ENCODE measurements around the gene IFNAR1. TPM values are rescaled to one million over a fixed set of nuclear protein-coding genes. Genes with fewer than 3 reads are reported as not detected.
"Not testable (repeated sequence)": the region's sequence is repeated elsewhere in the genome, so short reads cannot be mapped to it uniquely, and the experiment has no call there.

The IFNAR1 gene
- polyA plus RNA-seq, 3 donors, result 16.8 to 95.3 (median 56.2) TPM

DNA sequence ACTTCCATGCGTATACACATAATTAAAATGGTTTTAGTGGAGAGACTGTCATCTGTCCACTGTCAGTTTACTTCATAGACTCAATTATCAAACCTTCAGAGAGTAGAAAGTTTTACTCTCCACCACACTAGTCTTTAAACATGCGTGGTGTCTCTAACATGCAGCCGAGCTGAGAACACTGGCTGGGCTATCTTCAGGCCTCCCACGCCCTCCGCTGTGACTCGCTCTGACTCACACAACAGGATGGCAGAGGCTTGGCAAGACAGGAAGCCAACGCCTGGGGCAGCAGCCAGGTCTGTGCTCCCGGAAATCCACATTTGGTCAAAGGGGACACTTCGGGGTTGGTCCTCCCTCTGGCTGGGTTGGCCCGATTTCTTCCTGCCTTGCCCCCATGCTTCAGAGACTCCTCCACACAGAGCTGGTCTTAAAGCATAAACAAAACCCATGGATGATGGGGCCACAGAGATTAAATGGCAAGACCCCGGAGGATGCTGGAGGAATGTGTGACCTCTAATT, 55.8 kb downstream of the IFNAR1 start:
- TF ChIP-seq, protein P1, sequence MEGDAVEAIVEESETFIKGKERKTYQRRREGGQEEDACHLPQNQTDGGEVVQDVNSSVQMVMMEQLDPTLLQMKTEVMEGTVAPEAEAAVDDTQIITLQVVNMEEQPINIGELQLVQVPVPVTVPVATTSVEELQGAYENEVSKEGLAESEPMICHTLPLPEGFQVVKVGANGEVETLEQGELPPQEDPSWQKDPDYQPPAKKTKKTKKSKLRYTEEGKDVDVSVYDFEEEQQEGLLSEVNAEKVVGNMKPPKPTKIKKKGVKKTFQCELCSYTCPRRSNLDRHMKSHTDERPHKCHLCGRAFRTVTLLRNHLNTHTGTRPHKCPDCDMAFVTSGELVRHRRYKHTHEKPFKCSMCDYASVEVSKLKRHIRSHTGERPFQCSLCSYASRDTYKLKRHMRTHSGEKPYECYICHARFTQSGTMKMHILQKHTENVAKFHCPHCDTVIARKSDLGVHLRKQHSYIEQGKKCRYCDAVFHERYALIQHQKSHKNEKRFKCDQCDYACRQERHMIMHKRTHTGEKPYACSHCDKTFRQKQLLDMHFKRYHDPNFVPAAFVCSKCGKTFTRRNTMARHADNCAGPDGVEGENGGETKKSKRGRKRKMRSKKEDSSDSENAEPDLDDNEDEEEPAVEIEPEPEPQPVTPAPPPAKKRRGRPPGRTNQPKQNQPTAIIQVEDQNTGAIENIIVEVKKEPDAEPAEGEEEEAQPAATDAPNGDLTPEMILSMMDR (IDR thresholded peaks at IDR 0.05), result no peak
- under 1% methylated on average over 9 of the region's 11 CpGs for WGBS (ENCODE audit: insufficient coverage)
- Histone ChIP-seq H4K20me1 (ENCODE audit: insufficient read depth, low read length) (no peaks in the 10 kb centered on the region), H3K4me2 (replicated peaks; ENCODE audit: extremely low read depth, low read length, poor library complexity, severe bottlenecking) (peak overlapping the region; percentile 5), H3K9me3 (replicated peaks in 1 of 2; ENCODE audit: control insufficient read depth in 1 of 2, insufficient read depth in 1 of 2, low read length in 2 of 2) (no peaks in the 10 kb centered on the region), H3K4me1 (ENCODE audit: control insufficient read depth in 1 of 2, insufficient read depth in 2 of 2, low read length in 2 of 2) (peaks cover 89 to 96% of the 10 kb centered on the region in 2 donors), H3K36me3 (replicated peaks in 1 of 2; ENCODE audit: control insufficient read depth in 1 of 2, insufficient read depth in 2 of 2, low read length in 2 of 2) (no peaks in the 10 kb centered on the region), H2AFZ (ENCODE audit: insufficient read depth, low read depth, low read length, poor library complexity, severe bottlenecking) (no peak overlapping the region), H3K27ac (ENCODE audit: low read depth in 1 of 2, low read length in 2 of 2) (peak overlapping the region; percentile 97 to 100), H3K27me3 (ENCODE audit: control insufficient read depth in 2 of 2, insufficient read depth in 2 of 2, low read length in 2 of 2) (no peaks in the 10 kb centered on the region), H3K9ac (ENCODE audit: insufficient read depth, low read length, poor library complexity, severe bottlenecking) (peak overlapping the region; percentile 80), H3K79me2 (ENCODE audit: insufficient read depth, low read length) (peaks cover 27% of the 10 kb centered on the region), H3K4me3 (replicated peaks in 1 of 3; ENCODE audit: low read depth in 2 of 3, low read length in 3 of 3) (peak overlapping the region in 1 of 3 experiments; percentile 12)
- intact Hi-C loops (cut with micrococcal nuclease), result no loop called here
- H3K4me3 Mint-ChIP-seq, result peak overlapping the region in 1 of 2 donors; percentile 70
- no peaks in the 10 kb centered on the region for H3K27me3 Mint-ChIP-seq (ENCODE audit: low read depth in 3 of 3)
- H3K36me3 Mint-ChIP-seq, result peaks cover 6 to 8% of the 10 kb centered on the region in 2 donors
- H3K9me3 Mint-ChIP-seq, result no peaks in the 10 kb centered on the region
- H3K27ac Mint-ChIP-seq, result peak overlapping the region; percentile 98 to 100 (median 100)
- peaks cover 84% of the 10 kb centered on the region for H3K4me1 Mint-ChIP-seq
- peak; percentile 98 to 99 (median 99) for DNase-seq

DNA sequence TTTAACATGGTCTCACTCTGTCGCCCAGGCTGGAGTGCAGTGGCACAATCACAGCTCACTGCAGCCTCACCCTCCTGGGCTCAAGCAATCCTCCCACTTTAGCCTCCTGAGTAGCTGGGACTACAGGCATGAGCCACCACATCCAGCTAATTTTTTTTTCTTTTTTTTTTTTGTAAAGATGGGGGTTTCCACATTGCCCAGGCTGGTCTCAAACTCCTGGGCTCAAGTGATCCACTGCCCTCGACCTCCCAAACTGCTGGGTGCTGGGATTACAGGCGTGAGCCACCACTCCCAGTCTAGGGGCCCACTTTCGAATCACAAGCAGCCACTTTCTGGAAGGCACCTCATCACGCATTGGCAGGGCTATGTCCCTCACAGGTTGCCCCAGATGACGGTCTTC, 56.6 kb downstream of the IFNAR1 start:
- Mint-ChIP-seq H3K4me1 (peaks cover 86% of the 10 kb centered on the region), H3K27ac (peak overlapping the region; percentile 98 to 100 (median 100))
- H2AFZ ChIP-seq (ENCODE audit: insufficient read depth, low read depth, low read length, poor library complexity, severe bottlenecking); intact Hi-C loops (cut with micrococcal nuclease); H3K9me3 ChIP-seq (replicated peaks in 1 of 2; ENCODE audit: control insufficient read depth in 1 of 2, insufficient read depth in 1 of 2, low read length in 2 of 2); H3K36me3 ChIP-seq (replicated peaks in 1 of 2; ENCODE audit: control insufficient read depth in 1 of 2, insufficient read depth in 2 of 2, low read length in 2 of 2); H3K4me2 ChIP-seq (replicated peaks; ENCODE audit: extremely low read depth, low read length, poor library complexity, severe bottlenecking); H3K36me3 Mint-ChIP-seq; H3K27me3 Mint-ChIP-seq (ENCODE audit: low read depth in 3 of 3); H4K20me1 ChIP-seq (ENCODE audit: insufficient read depth, low read length); H3K4me3 Mint-ChIP-seq; H3K9me3 Mint-ChIP-seq; H3K27me3 ChIP-seq (ENCODE audit: control insufficient read depth in 2 of 2, insufficient read depth in 2 of 2, low read length in 2 of 2): not testable (repeated sequence)
- 97% methylated on average over 5 of the region's 6 CpGs for WGBS (ENCODE audit: insufficient coverage)
- Histone ChIP-seq H3K4me1 (ENCODE audit: control insufficient read depth in 1 of 2, insufficient read depth in 2 of 2, low read length in 2 of 2) (peaks cover 90 to 99% of the 10 kb centered on the region in 2 donors), H3K4me3 (replicated peaks in 1 of 3; ENCODE audit: low read depth in 2 of 3, low read length in 3 of 3) (peak overlapping the region in 1 of 3 experiments; percentile 59), H3K79me2 (ENCODE audit: insufficient read depth, low read length) (peaks cover 27% of the 10 kb centered on the region), H3K27ac (ENCODE audit: low read depth in 1 of 2, low read length in 2 of 2) (peak overlapping the region; percentile 97 to 100), H3K9ac (ENCODE audit: insufficient read depth, low read length, poor library complexity, severe bottlenecking) (peak overlapping the region; percentile 80)
- peak in 1 of 3 donors; percentile 54 for DNase-seq
